ENCODE results near the gene KRT80.

GRCh38 chr12:52141875-52142274 lies 49.9 kb downstream of the KRT80 start:
- TF ChIP-seq CBX2 (IDR thresholded peaks at IDR 0.05; ENCODE audit: borderline replicate concordance, low read depth) (no peak), POLR2A (IDR thresholded peaks at IDR 0.05; ENCODE audit: low read length) (no peak), CHD2 (IDR thresholded peaks at IDR 0.05; ENCODE audit: low read length, partially characterized antibody) (no peak), SMC3 (IDR thresholded peaks at IDR 0.05) (no peak), POLR2AphosphoS2 (conservative IDR thresholded peaks at IDR 0.05; ENCODE audit: low read length) (no peak), RAD21 (conservative IDR thresholded peaks at IDR 0.05 in 1 of 2, IDR thresholded peaks at IDR 0.05 in 1 of 2) (no peak), USF2 (IDR thresholded peaks at IDR 0.05) (no peak), FOSL2 (IDR thresholded peaks at IDR 0.05) (no peak), FOSL2 (CRISPR knock-in tag; IDR thresholded peaks at IDR 0.05) (no peak)
- TF ChIP-seq, protein P1, sequence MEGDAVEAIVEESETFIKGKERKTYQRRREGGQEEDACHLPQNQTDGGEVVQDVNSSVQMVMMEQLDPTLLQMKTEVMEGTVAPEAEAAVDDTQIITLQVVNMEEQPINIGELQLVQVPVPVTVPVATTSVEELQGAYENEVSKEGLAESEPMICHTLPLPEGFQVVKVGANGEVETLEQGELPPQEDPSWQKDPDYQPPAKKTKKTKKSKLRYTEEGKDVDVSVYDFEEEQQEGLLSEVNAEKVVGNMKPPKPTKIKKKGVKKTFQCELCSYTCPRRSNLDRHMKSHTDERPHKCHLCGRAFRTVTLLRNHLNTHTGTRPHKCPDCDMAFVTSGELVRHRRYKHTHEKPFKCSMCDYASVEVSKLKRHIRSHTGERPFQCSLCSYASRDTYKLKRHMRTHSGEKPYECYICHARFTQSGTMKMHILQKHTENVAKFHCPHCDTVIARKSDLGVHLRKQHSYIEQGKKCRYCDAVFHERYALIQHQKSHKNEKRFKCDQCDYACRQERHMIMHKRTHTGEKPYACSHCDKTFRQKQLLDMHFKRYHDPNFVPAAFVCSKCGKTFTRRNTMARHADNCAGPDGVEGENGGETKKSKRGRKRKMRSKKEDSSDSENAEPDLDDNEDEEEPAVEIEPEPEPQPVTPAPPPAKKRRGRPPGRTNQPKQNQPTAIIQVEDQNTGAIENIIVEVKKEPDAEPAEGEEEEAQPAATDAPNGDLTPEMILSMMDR (IDR thresholded peaks at IDR 0.05) = no peak
